HepG2 (cell line): ENCODE results near the gene FDXR. TPM values are rescaled to one million over a fixed set of nuclear protein-coding genes. Genes with fewer than 3 reads are reported as not detected.
A peak's percentile ranks its signal among the peaks of the same experiment; 100 is the strongest.

ENCODE experiments used
- EP300 ChIP-seq, 3 experiments: sonication (generic) in 1 of 3; formaldehyde crosslinking in 1 of 3; IDR thresholded peaks; 2 replicates each; pipeline versions ENCODE4 v1.5.1 to v1.6.1; 2011 to 2020; ENCODE audit warnings: low read depth in 2 of 3, low read length in 2 of 3, borderline replicate concordance in 1 of 3, improper control_type of control experiment in 1 of 3, mild to moderate bottlenecking in 1 of 3, missing genetic modification reagents in 1 of 3, moderate library complexity in 1 of 3
- HNF4A ChIP-seq: sonication (generic); formaldehyde crosslinking; IDR thresholded peaks from 2 replicates; pipeline ENCODE4 v1.4.0; 2020; ENCODE audit warnings: missing genetic modification reagents
- HOXA7 ChIP-seq: sonication (generic); formaldehyde crosslinking; IDR thresholded peaks from 2 replicates; pipeline ENCODE4 v1.8.1; 2022; ENCODE audit warnings: mild to moderate bottlenecking, missing genetic modification reagents, moderate library complexity
- IKZF4 ChIP-seq: sonication (generic); formaldehyde crosslinking; IDR thresholded peaks from 2 replicates; pipeline ENCODE4 v1.5.1; 2020; ENCODE audit warnings: borderline replicate concordance, mild to moderate bottlenecking, low read depth, missing genetic modification reagents; ENCODE audit errors: not compliant biosample characterization
- MAF1 ChIP-seq: sonication (generic); formaldehyde crosslinking; IDR thresholded peaks from 2 replicates; pipeline ENCODE4 v1.5.0; 2020; ENCODE audit warnings: missing genetic modification reagents, borderline replicate concordance
- MTF2 ChIP-seq: sonication (generic); formaldehyde crosslinking; IDR thresholded peaks from 2 replicates; pipeline ENCODE4 v1.5.0; 2020; ENCODE audit warnings: missing genetic modification reagents, borderline replicate concordance
- MXD3 ChIP-seq: IDR thresholded peaks from 2 replicates; pipeline ENCODE4 v1.6.1; 2016; ENCODE audit warnings: mild to moderate bottlenecking, missing biosample characterization, missing genetic modification reagents
- NFIC ChIP-seq: IDR thresholded peaks from 2 replicates; pipeline ENCODE4 v1.6.1; 2012; ENCODE audit warnings: mild to moderate bottlenecking, low read length, inconsistent platforms
- NFYB ChIP-seq: sonication (generic); formaldehyde crosslinking; IDR thresholded peaks from 2 replicates; pipeline ENCODE4 v1.4.0; 2020; ENCODE audit warnings: missing genetic modification reagents
- PCBP2 ChIP-seq: fragments of 200-400 bp; formaldehyde crosslinking; optimal IDR thresholded peaks from 2 replicates; pipeline ENCODE3; 2018; ENCODE audit warnings: low read length, low read depth; ENCODE audit not compliant: poor library complexity, severe bottlenecking
- PITX1 ChIP-seq: sonication (generic); formaldehyde crosslinking; IDR thresholded peaks from 2 replicates; pipeline ENCODE4 v1.5.1; 2020; ENCODE audit warnings: mild to moderate bottlenecking, missing genetic modification reagents
- SMAD9 ChIP-seq: sonication (generic); formaldehyde crosslinking; IDR thresholded peaks from 2 replicates; pipeline ENCODE4 v1.5.1; 2020; ENCODE audit warnings: mild to moderate bottlenecking, missing genetic modification reagents
- SUZ12 ChIP-seq: fragments of 150-350 bp; IDR thresholded peaks from 2 replicates; pipeline ENCODE4 v1.6.1; 2014; ENCODE audit warnings: low read depth, low read length
- ZBTB2 ChIP-seq: sonication (generic); formaldehyde crosslinking; IDR thresholded peaks from 2 replicates; pipeline ENCODE4 v1.8.0; 2022; ENCODE audit warnings: low read depth, missing genetic modification reagents
- ZNF326 ChIP-seq: sonication (generic); formaldehyde crosslinking; IDR thresholded peaks from 2 replicates; pipeline ENCODE4 v1.4.0; 2020; ENCODE audit warnings: missing genetic modification reagents, borderline replicate concordance
- ZNF589 ChIP-seq: sonication (generic); formaldehyde crosslinking; conservative IDR thresholded peaks from 2 replicates; pipeline ENCODE4 v1.8.0; 2022; ENCODE audit warnings: mild to moderate bottlenecking, moderate library complexity, missing genetic modification reagents
- polyA plus RNA-seq, 8 experiments: library from polyadenylated mRNA; depleted of rRNA in 3 of 8; stranded (reverse) in 7 of 8; unstranded in 1 of 8; fragments of >200 nt; fragmentation: Illumina TruSeq in 4 of 8; extraction: Trizol in 4 of 8; gene quantifications; 2 replicates each; pipeline versions ENCODE4 v1.2.1 to v1.2.3, GENCODE V29; 2011 to 2016; ENCODE audit warnings: low read depth in 4 of 8, missing spikeins in 1 of 8, mixed read lengths in 1 of 8; ENCODE audit not compliant: insufficient read depth in 1 of 8
- total RNA-seq, 5 experiments: library from RNA; depleted of rRNA; stranded (reverse); fragments of >200 nt; fragmentation: Illumina TruSeq; extraction: Trizol; gene quantifications; 2 replicates each; pipeline ENCODE4 v1.2.3, GENCODE V29; 2016; ENCODE audit warnings: low read depth in 1 of 5
- TF ChIP-seq, protein P1 (sequence below), 2 experiments: sonication (generic) in 1 of 2; formaldehyde crosslinking in 1 of 2; IDR thresholded peaks; 2 replicates each; pipeline versions ENCODE4 v1.4.0 to v1.6.1; 2018 to 2020; ENCODE audit warnings: missing genetic modification reagents in 2 of 2, borderline replicate concordance in 1 of 2, low read depth in 1 of 2, mild to moderate bottlenecking in 1 of 2, missing biosample characterization in 1 of 2
- TF ChIP-seq, protein P2 (sequence below): sonication (generic); formaldehyde crosslinking; IDR thresholded peaks from 2 replicates; pipeline ENCODE4 v1.9.0; 2021; ENCODE audit warnings: mild to moderate bottlenecking, missing genetic modification reagents

The FDXR gene
- total and polyA plus RNA-seq, 2 of the 13 experiments (the other 11 are each of a cell fraction or from before 2014, with no cell fraction given): 23.4 to 116 TPM

DNA sequence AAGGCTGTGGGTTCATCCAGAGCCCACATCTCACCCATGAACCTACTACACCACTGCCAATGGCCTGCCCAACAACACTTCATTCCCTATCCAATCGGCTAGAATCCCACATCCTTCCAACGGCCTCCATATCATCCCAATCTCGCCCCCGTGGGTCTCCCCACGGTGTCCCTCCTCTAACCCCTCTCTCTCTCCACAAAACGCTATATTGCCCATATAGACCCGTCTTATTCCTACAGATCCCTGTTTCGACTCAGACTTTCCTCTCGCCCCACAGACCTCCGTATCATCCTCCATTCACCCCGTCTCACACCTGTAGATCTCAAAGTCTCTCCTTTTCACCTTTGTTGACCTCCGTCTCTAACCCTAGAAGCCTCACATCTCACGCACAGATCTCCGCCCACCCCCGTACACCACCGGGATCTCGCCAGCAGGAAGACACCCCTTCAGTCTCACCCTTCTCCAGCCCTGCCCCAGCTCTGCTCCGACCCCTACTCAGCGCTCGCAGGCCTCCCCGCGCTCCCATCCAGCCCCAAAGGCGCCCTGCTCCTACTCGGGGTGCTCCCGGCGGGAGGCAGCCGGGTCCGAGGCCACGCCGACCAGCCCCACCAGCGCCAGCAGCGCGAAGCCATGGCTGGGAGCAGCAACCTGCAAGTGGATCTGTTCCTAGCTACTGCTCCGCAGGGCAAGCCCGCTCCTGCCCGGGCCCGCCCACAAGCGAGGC lies at the start of gene FDXR (continued):
- TF ChIP-seq IKZF4 (CRISPR knock-in tag): peak; percentile 90
- TF ChIP-seq HNF4A (CRISPR knock-in tag): no peak; the same call in 1 of the 2 replicates
- TF ChIP-seq MXD3 (CRISPR knock-in tag): peak; percentile 79
- TF ChIP-seq MAF1 (CRISPR knock-in tag): no peak; the same call in 1 of the 2 replicates
- no peak for TF ChIP-seq NFIC
- TF ChIP-seq SUZ12: no peak
- TF ChIP-seq, protein P1, sequence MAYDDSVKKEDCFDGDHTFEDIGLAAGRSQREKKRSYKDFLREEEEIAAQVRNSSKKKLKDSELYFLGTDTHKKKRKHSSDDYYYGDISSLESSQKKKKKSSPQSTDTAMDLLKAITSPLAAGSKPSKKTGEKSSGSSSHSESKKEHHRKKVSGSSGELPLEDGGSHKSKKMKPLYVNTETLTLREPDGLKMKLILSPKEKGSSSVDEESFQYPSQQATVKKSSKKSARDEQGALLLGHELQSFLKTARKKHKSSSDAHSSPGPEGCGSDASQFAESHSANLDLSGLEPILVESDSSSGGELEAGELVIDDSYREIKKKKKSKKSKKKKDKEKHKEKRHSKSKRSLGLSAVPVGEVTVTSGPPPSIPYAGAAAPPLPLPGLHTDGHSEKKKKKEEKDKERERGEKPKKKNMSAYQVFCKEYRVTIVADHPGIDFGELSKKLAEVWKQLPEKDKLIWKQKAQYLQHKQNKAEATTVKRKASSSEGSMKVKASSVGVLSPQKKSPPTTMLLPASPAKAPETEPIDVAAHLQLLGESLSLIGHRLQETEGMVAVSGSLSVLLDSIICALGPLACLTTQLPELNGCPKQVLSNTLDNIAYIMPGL (CRISPR knock-in tag; IDR thresholded peaks at IDR 0.05; ENCODE audit: borderline replicate concordance in 1 of 2, low read depth in 1 of 2): peak; percentile 60 to 74; a peak in 2 of 4 replicates
- no peak for TF ChIP-seq NFYB (CRISPR knock-in tag)
- no peak for TF ChIP-seq HOXA7 (CRISPR knock-in tag)
- peak; percentile 74; the same call in 1 of the 2 replicates for TF ChIP-seq SMAD9 (CRISPR knock-in tag)
- TF ChIP-seq EP300 (IDR thresholded peaks at IDR 0.05; ENCODE audit: low read depth in 2 of 2, low read length in 2 of 2): no peak
- no peak; the same call in 1 of the 2 replicates for TF ChIP-seq EP300 (CRISPR knock-in tag; IDR thresholded peaks at IDR 0.05; ENCODE audit: borderline replicate concordance)
- TF ChIP-seq, protein P2, sequence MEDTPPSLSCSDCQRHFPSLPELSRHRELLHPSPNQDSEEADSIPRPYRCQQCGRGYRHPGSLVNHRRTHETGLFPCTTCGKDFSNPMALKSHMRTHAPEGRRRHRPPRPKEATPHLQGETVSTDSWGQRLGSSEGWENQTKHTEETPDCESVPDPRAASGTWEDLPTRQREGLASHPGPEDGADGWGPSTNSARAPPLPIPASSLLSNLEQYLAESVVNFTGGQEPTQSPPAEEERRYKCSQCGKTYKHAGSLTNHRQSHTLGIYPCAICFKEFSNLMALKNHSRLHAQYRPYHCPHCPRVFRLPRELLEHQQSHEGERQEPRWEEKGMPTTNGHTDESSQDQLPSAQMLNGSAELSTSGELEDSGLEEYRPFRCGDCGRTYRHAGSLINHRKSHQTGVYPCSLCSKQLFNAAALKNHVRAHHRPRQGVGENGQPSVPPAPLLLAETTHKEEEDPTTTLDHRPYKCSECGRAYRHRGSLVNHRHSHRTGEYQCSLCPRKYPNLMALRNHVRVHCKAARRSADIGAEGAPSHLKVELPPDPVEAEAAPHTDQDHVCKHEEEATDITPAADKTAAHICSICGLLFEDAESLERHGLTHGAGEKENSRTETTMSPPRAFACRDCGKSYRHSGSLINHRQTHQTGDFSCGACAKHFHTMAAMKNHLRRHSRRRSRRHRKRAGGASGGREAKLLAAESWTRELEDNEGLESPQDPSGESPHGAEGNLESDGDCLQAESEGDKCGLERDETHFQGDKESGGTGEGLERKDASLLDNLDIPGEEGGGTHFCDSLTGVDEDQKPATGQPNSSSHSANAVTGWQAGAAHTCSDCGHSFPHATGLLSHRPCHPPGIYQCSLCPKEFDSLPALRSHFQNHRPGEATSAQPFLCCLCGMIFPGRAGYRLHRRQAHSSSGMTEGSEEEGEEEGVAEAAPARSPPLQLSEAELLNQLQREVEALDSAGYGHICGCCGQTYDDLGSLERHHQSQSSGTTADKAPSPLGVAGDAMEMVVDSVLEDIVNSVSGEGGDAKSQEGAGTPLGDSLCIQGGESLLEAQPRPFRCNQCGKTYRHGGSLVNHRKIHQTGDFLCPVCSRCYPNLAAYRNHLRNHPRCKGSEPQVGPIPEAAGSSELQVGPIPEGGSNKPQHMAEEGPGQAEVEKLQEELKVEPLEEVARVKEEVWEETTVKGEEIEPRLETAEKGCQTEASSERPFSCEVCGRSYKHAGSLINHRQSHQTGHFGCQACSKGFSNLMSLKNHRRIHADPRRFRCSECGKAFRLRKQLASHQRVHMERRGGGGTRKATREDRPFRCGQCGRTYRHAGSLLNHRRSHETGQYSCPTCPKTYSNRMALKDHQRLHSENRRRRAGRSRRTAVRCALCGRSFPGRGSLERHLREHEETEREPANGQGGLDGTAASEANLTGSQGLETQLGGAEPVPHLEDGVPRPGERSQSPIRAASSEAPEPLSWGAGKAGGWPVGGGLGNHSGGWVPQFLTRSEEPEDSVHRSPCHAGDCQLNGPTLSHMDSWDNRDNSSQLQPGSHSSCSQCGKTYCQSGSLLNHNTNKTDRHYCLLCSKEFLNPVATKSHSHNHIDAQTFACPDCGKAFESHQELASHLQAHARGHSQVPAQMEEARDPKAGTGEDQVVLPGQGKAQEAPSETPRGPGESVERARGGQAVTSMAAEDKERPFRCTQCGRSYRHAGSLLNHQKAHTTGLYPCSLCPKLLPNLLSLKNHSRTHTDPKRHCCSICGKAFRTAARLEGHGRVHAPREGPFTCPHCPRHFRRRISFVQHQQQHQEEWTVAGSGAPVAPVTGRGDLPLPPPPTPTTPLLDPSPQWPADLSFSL (CRISPR knock-in tag): no peak
- TF ChIP-seq ZNF326: peak; percentile 62; the same call in 1 of the 2 replicates
- TF ChIP-seq PITX1 (CRISPR knock-in tag): no peak; the same call in 1 of the 2 replicates
- TF ChIP-seq MTF2 (CRISPR knock-in tag): no peak
- peak; percentile 48; the same call in 1 of the 2 replicates for TF ChIP-seq ZBTB2 (CRISPR knock-in tag)
- TF ChIP-seq PCBP2: no peak
- TF ChIP-seq ZNF589 (CRISPR knock-in tag): no peak; the same call in 1 of the 2 replicates
